Stimulated activated CD8-positive, alpha-beta memory T cell treated with anti-CD3 and anti-CD28 coated beads, Interleukin-12 subunit alpha, Interleukin-12 subunit beta, amount 100 ng/mL, for 1 hour (primary cell): ENCODE data around the gene PARP9.
"Not testable (repeated sequence)": the region's sequence is repeated elsewhere in the genome, so short reads cannot be mapped to it uniquely, and the experiment has no call there.

Experiments used
- DNase-seq: peaks from one replicate; pipeline ENCODE4 v3.0.0-alpha.2; 2020; ENCODE audit warnings: low read depth

The PARP9 gene

GRCh38 chr3:122576174-122576940, 12.3 kb upstream of the PARP9 start:
- no peak for DNase-seq

DNA sequence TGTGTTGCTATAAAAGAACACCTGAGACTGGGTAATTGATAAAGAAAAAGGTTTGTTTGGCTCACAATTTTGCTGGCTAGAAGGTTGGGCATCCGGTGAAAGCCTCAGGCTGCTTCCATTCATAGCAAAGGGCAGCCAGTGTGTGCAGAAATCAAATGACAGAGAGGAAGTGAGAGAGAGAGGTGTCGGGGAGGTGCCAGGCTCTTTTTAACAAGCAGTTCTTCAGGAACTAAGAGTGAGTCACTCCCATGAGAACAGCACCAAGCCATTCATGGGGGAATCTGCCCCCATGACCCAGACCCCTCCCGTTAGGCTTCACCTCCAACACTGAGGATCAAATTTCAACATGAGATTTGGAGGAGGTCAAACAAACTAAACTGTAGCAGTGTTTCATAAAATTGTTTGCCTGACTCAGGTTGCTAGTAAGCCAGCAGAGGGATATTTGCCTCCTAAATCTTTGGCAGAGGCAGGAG, 8.9 kb upstream of the PARP9 start:
- DNase-seq = no peak

GRCh38 chr3:122568755-122569154, 4.7 kb upstream of the PARP9 start:
- DNase-seq = no peak

- DNase-seq = not testable (repeated sequence)
Measured at GRCh38 chr3:122568131-122568530, 4.0 kb upstream of the PARP9 start.

- DNase-seq = no peak
Measured at GRCh38 chr3:122563717-122564025, 429 bp downstream of the PARP9 start.

- no peak for DNase-seq
Measured at GRCh38 chr3:122562923-122563716, 980 bp downstream of the PARP9 start.

DNA sequence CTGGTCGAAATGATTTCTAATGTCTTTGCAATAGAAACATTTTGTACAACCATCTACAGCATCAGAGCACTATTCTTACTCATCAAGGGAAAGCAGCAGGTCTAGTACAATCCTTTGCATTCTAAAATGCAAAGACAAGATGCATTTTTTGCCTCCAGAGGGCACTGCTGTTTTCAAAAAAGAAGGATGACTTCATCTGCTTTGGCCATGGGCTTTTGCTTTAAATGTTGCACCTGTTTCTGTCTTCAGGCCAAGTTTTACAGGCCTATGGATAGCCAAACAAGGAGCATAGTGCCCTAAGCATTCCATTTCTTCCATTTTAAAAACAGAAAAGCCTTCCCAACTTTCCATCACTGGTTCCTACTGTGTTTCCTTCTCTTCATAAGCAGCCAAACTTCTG, 3.4 kb downstream of the PARP9 start:
- peak; percentile 43 for DNase-seq

GRCh38 chr3:122559906-122560305, 4.2 kb downstream of the PARP9 start:
- DNase-seq = no peak

GRCh38 chr3:122558605-122559004, 5.5 kb downstream of the PARP9 start:
- DNase-seq = no peak

- no peak for DNase-seq
Measured at GRCh38 chr3:122557356-122557755, 6.7 kb downstream of the PARP9 start.

DNA sequence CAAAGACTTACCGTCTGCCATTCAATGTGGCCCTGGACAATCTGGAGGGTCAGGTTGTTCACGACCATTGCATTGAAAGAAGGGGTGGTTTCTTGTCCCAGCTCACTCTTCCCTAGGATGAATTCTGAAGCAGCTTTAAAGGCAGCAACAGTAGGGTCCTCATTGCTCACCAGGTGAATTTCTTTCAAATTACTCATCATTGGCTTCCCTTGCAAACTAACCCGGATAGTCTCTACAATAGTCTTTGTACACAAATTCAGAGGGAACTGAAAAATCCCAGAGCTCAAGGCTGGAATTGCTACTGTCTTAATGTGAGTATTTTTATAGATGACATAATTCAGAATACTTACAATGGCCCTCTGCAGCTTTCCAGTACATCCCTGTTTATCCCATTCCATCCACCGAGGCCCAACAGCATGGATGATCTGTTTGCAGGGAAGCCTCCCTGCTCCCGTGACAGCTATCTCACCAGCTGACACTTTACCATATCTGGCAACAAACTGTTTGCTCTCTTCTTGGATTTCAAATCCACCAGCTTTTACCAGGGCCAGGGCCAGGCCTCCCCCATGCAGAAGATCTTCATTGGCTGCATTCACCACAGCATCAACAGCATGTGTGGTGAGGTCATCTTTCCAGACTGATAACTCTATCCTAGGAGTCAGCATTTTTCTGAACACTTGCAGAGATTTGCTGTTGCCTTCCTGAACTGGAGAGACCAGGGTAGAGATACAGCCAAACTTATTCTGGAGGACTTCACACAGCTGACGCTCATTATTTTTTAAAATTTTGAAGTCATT, 8.6 kb downstream of the PARP9 start:
- DNase-seq = no peak

DNA sequence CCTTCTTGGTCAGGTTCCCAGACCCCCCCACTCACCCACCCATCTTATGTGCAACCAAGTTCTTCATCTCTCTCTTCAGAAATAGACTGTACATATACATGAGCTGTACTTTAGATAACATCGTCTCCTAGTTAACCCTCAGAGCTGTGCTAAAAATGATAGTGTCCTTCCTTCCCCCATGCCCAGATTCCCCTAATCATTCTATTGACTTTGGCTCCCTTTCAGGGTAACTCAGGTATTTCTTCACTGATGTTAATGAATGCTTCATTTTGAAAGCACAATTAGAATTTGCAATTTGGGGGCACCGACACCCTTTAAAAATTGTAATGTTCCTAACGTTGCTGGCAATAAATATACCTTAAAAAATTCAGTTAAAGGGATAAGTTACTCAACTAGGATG, 10.9 kb downstream of the PARP9 start:
- no peak for DNase-seq

DNA sequence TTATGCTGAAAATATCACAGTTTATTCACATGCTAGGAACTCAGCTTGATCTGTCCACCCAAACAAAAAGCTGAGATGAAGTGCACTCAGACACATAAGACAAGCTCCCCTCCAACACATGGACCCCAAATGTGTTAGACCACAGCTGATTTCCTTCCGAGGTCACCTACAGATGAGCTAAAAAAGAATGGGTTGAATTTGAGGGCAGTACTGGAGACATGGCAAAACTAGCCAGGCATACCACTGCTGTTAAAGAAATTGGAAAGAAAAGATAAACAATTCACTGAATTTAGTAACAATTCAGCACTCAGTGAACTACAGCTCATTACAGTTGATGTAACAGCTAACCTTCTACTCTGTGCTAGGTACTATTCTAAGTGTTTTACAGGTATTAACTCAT, 15.5 kb downstream of the PARP9 start:
- no peak for DNase-seq

DNA sequence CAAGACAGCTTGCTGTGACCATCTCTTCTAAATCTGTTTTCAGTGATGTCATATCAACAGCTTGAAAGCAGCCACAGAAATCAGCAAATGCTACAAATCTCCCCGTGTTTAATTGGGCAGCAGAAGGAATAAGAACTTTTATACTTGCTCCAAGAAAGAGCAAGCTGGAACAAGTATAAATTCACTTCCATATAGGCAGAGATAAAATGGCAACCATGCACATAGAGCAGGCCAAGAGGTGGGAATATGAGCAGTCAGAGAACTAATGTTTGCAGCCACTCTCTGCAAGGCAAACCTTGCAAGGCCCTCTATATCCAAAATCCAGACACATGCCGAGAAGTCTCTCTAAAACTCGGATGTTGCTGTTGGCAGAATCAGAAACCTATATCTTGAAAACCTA, 16.0 kb downstream of the PARP9 start:
- DNase-seq = no peak

DNA sequence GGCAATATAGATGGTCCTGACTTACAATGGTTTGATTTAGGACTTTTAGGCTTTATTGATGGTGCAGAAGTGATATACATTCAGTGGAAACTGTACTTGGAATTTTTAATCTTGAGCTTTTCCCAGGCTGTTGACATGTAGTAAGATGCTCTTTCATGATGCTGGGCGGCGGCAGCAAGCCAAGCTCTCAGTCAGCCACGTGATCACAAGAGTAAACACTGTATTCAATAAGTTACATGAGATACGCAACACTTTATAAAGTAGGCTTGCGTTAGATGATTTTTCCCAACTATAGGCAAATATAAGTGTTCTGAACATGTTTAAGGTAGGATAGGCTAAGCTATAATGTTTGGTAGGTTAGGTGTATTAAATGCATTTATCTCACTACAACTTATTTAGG, 17.9 kb downstream of the PARP9 start:
- no peak for DNase-seq

DNA sequence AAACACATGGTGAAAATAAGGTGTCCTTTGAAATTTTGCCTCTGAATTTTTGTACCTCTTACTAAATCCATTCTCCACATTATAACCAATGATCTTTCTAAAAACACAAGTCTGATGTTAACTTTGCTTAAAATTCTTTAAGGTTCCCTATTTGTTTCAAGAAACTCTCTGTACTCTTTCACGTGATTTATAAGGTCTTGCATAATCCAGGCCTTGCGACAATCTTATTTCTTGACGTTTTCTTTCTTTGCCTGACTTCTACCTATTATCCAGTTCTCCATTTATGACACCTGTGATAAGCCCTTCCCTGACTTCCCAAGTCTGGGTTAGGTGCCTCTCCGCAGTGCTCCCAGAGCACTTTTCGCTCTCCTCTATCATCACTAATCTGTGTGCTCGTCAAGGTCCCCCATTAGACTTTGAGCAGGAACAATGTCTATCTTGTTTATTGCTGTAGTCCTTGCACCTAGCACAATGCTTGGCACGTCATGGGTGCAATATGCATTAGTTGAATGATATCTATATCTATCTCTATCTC, 25.1 kb downstream of the PARP9 start:
- no peak for DNase-seq

DNA sequence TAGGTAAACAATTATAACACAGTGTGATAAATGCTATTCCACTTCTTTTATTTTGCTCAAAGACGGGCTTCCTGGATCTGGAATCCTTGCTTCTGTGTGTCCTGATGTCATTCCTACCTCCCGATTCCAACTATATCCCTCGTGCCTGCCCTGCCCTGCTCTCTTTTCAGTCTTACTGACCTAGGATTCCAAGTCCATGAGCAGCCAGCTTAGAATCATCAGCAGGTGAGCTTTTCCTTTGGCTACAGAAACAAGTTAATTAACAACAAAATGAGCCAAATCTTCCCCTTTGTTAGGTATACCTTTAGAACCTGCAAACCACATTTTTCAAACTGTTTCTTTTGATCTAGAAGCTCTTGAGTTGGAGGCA, 27.5 kb downstream of the PARP9 start:
- DNase-seq = no peak

DNA sequence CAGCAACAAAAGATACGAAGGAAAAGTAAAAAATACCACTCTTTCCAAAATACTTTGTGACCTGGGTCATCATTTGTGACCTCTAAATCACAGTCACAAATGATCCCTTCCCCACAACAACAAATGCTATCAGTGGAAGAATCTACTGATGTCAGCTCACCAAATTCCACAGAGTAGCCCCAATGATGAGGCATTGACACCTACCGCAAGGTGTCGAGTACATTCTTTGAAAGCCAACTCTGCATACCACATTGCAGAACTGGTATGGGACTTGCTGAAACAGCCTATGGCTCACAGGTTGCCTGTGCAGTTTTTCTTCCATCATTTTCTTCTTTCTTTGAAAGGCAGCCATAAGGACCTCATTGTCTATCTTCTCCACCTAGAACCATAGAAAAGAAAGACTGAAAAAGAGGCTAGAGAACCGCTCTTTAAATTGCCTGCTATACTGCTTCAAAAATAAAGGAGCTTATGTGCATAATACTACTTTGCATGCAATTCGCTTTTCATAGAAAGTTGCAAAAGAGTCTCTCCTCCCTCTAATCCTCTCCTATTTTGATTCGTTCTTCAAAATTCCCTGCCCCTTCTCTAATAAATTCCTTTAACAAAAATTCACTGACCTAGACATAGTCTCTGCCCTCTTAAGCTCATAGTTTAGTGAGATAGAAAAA, 28.0 kb downstream of the PARP9 start:
- no peak for DNase-seq

- DNase-seq = no peak
Measured at GRCh38 chr3:122533931-122534334, 30.2 kb downstream of the PARP9 start.

DNA sequence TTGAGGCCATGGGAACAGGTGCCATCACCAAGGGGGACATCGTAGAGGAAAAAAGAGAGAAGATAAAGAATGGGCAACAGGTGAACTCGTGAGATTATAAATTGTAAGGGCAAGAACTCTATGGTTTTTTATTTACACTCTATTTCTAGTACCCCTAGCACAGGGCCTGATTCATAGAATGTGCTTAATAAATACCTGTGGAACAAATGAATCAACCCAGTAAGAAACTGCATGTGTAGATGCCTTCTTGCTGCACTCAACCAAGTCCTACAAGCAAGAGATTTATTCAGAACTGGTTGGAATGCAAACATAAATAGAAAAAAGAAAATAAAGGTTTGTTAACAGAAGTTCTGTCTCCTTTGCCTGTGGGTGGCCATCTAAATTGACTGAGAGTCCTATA, 30.6 kb downstream of the PARP9 start:
- DNase-seq = no peak

- no peak for DNase-seq
Measured at GRCh38 chr3:122530164-122530563, 33.9 kb downstream of the PARP9 start.

DNA sequence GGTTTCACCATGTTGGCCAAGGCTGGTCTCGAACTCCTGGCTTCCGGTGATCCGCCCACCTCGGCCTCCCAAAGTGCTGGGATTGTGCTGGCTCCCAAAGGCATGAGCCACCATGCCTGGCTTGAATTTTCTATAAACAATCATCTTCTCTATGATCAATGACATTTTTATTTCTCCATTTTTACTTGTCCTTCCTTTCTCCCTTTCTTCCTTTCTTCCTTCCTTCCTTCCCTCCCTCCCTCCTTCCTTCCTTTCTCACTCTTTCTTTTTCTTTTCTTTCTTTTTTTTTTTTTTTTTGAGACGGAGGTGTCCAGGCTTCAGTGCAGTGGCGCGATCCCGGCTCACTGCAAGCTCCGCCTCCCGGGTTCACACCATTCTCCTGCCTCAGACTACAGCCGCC, 40.8 kb downstream of the PARP9 start:
- no peak for DNase-seq
